Measurements from ENCODE around the gene RAI1.

DNA sequence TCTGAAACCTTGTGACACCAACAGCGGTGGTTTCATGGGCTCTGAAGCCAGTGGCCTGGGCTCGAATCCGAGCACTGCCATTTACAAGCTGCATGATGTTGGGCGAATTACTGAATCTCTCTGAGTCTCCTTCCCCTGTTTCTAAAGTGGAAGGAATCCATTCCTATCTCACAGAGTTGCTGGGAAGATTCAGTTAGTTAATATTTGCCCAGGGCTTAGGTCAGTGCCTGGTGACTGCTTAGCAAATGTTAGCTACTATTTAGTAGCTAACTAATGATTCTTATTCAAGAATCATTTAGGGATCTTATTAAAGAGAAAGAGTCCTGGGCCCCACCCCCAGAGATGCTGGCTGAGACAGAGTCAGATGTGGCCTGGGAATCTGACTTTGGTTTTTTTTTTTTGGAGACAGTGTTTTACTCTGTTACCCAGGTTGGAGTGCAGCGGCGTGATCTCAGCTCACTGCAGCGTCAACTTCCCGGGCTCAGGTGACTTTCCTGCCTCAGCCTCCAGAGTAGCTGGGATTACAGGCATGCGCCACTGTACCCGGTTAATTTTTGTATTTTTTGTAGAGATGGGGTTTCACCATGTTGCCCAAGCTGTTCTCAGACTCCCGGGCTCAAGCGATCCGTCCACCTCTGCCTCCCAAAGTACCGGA lies 33.6 kb upstream of the RAI1 start:
- TF ChIP-seq CTCF (conservative IDR thresholded peaks at IDR 0.05; ENCODE audit: low read length) (no peak), EZH2phosphoT487 (IDR thresholded peaks at IDR 0.05; ENCODE audit: borderline replicate concordance, low read depth, low read length) (no peak)

Measured in OCI-LY7 (cell line).